Measurements from ENCODE around the gene CBARP. TPM values are rescaled to one million over a fixed set of nuclear protein-coding genes. Genes with fewer than 3 reads are reported as not detected.
A peak's percentile ranks its signal among the peaks of the same experiment; 100 is the strongest.

CBARP gene
- total and polyA plus RNA-seq, 2 of the 13 experiments (the other 11 are each of a cell fraction or from before 2014, with no cell fraction given): 1.2 to 1.4 TPM

DNA sequence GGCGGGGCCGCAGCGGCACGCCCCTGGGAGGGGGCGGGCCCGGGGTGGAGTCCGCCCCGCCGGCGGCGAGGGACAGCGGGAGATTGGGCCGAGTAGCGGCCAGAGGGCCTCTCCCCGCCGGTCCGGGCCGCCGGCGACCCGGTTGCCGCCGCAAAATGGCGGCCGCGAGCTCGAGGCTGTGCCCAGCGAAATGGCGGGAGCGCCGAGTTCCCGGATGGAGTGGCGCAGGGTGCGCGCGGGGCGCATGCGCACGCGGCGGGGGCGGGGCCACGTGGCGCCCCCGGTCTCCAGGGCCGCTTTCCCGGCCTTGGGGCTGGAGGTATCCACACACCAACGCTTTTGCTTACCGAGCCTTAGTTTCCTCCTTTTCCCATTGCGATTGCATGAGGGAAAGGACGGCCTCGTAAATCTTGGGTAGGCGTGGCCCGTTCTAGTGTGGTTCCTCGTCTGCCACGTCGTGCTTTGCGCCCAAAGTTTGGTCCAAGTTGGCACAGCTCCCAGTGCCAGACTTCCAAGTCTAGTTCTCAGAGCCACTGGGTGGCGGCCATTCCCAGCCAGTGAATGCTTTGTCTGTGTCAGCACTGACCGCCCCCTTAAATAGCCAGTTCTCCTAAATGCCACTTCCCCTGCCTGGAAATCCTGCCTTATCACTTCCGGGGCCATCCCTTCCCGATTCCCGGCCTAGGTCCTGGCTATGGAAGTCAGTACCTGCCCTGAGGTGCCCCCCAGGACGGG, 31.8 kb upstream of the CBARP start (continued):
- TF ChIP-seq, protein P1, sequence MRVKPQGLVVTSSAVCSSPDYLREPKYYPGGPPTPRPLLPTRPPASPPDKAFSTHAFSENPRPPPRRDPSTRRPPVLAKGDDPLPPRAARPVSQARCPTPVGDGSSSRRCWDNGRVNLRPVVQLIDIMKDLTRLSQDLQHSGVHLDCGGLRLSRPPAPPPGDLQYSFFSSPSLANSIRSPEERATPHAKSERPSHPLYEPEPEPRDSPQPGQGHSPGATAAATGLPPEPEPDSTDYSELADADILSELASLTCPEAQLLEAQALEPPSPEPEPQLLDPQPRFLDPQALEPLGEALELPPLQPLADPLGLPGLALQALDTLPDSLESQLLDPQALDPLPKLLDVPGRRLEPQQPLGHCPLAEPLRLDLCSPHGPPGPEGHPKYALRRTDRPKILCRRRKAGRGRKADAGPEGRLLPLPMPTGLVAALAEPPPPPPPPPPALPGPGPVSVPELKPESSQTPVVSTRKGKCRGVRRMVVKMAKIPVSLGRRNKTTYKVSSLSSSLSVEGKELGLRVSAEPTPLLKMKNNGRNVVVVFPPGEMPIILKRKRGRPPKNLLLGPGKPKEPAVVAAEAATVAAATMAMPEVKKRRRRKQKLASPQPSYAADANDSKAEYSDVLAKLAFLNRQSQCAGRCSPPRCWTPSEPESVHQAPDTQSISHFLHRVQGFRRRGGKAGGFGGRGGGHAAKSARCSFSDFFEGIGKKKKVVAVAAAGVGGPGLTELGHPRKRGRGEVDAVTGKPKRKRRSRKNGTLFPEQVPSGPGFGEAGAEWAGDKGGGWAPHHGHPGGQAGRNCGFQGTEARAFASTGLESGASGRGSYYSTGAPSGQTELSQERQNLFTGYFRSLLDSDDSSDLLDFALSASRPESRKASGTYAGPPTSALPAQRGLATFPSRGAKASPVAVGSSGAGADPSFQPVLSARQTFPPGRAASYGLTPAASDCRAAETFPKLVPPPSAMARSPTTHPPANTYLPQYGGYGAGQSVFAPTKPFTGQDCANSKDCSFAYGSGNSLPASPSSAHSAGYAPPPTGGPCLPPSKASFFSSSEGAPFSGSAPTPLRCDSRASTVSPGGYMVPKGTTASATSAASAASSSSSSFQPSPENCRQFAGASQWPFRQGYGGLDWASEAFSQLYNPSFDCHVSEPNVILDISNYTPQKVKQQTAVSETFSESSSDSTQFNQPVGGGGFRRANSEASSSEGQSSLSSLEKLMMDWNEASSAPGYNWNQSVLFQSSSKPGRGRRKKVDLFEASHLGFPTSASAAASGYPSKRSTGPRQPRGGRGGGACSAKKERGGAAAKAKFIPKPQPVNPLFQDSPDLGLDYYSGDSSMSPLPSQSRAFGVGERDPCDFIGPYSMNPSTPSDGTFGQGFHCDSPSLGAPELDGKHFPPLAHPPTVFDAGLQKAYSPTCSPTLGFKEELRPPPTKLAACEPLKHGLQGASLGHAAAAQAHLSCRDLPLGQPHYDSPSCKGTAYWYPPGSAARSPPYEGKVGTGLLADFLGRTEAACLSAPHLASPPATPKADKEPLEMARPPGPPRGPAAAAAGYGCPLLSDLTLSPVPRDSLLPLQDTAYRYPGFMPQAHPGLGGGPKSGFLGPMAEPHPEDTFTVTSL (CRISPR knock-in tag; IDR thresholded peaks at IDR 0.05; ENCODE audit: borderline replicate concordance): no peak
- TF ChIP-seq RFXANK (CRISPR knock-in tag; IDR thresholded peaks at IDR 0.05) (0 out of 2 replicates have a peak, but pooled peaks have one; percentile 20), CHD4 (IDR thresholded peaks at IDR 0.05; ENCODE audit: borderline replicate concordance, low read length) (no peak), ZNF562 (CRISPR knock-in tag; IDR thresholded peaks at IDR 0.05; ENCODE audit: borderline replicate concordance) (no peak), POGZ (CRISPR knock-in tag; IDR thresholded peaks at IDR 0.05) (no peak), HCFC1 (IDR thresholded peaks at IDR 0.05; ENCODE audit: low read depth, low read length) (no peak), MAZ (IDR thresholded peaks at IDR 0.05; ENCODE audit: borderline replicate concordance, low read depth, low read length) (no peak), MAZ (CRISPR knock-in tag; IDR thresholded peaks at IDR 0.05; ENCODE audit: low read depth) (no peak), ZNF549 (CRISPR knock-in tag; IDR thresholded peaks at IDR 0.05) (no peak), ZNF777 (CRISPR knock-in tag; IDR thresholded peaks at IDR 0.05) (no peak; the same call in 1 of the 2 replicates), ZNF75D (CRISPR knock-in tag; IDR thresholded peaks at IDR 0.05; ENCODE audit: borderline replicate concordance) (no peak), IKZF1 (IDR thresholded peaks at IDR 0.05) (no peak), ZNF225 (CRISPR knock-in tag; IDR thresholded peaks at IDR 0.05) (0 out of 2 replicates have a peak, but pooled peaks have one; percentile 10), ZNF552 (CRISPR knock-in tag; IDR thresholded peaks at IDR 0.05; ENCODE audit: borderline replicate concordance) (no peak), ZNF670 (CRISPR knock-in tag; IDR thresholded peaks at IDR 0.05; ENCODE audit: borderline replicate concordance) (no peak), ZNF7 (CRISPR knock-in tag; IDR thresholded peaks at IDR 0.05) (no peak)
- TF ChIP-seq, protein P2, sequence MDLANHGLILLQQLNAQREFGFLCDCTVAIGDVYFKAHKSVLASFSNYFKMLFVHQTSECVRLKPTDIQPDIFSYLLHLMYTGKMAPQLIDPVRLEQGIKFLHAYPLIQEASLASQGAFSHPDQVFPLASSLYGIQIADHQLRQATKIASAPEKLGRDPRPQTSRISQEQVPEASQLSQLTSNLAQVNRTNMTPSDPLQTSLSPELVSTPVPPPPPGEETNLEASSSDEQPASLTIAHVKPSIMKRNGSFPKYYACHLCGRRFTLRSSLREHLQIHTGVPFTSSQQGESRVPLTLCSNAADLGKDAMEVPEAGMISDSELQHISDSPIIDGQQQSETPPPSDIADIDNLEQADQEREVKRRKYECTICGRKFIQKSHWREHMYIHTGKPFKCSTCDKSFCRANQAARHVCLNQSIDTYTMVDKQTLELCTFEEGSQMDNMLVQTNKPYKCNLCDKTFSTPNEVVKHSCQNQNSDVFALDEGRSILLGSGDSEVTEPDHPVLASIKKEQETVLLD (CRISPR knock-in tag; IDR thresholded peaks at IDR 0.05; ENCODE audit: low read depth): no peak; the same call in none of the 2 replicates
- TF ChIP-seq, protein P3, sequence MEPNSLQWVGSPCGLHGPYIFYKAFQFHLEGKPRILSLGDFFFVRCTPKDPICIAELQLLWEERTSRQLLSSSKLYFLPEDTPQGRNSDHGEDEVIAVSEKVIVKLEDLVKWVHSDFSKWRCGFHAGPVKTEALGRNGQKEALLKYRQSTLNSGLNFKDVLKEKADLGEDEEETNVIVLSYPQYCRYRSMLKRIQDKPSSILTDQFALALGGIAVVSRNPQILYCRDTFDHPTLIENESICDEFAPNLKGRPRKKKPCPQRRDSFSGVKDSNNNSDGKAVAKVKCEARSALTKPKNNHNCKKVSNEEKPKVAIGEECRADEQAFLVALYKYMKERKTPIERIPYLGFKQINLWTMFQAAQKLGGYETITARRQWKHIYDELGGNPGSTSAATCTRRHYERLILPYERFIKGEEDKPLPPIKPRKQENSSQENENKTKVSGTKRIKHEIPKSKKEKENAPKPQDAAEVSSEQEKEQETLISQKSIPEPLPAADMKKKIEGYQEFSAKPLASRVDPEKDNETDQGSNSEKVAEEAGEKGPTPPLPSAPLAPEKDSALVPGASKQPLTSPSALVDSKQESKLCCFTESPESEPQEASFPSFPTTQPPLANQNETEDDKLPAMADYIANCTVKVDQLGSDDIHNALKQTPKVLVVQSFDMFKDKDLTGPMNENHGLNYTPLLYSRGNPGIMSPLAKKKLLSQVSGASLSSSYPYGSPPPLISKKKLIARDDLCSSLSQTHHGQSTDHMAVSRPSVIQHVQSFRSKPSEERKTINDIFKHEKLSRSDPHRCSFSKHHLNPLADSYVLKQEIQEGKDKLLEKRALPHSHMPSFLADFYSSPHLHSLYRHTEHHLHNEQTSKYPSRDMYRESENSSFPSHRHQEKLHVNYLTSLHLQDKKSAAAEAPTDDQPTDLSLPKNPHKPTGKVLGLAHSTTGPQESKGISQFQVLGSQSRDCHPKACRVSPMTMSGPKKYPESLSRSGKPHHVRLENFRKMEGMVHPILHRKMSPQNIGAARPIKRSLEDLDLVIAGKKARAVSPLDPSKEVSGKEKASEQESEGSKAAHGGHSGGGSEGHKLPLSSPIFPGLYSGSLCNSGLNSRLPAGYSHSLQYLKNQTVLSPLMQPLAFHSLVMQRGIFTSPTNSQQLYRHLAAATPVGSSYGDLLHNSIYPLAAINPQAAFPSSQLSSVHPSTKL (CRISPR knock-in tag; IDR thresholded peaks at IDR 0.05): no peak
- TF ChIP-seq, protein P4, sequence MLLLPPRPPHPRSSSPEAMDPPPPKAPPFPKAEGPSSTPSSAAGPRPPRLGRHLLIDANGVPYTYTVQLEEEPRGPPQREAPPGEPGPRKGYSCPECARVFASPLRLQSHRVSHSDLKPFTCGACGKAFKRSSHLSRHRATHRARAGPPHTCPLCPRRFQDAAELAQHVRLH (CRISPR knock-in tag; IDR thresholded peaks at IDR 0.05; ENCODE audit: borderline replicate concordance, low read depth): no peak; the same call in 1 of the 2 replicates
